LNCAP (cell line): ENCODE results near the gene PRRT2.

Source experiments
- TF ChIP-seq, protein P1 (sequence below): fragments of 450-650 bp; IDR thresholded peaks from 2 replicates; pipeline ENCODE4 v1.5.1; 2017; ENCODE audit warnings: mild to moderate bottlenecking

Gene PRRT2

DNA sequence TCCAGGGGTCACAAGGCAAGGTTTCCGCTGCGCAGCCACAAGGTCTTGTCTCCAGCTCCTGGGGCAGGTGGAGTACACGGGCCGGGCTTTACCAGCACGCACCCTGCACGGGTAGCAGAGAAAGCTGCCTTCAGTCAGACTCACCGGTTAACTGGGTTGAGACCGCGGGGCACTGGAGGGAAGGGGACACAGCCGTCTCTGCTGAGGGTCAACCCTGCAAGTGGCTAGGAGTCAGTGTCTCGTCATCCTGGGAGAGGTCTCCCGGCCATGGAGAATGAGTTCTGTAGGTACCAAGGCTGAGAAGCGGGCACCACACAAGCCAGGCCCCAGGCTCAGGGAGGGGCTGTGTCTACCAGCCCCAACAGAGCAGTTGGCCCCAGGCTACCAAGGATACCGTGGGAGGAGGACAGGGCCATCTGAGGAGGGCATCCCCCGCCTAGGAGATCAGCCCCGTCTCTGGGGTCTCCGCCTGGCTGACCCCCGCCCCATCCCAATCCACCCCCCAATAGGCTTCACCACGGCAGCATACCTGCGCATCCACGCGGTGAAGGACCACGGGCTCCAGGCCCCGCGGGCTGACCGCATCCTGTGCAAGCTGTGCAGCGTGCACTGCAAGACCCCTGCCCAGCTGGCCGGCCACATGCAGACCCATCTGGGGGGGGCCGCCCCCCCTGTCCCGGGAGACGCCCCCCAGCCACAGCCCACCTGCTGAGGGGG, 2.8 kb upstream of the PRRT2 start:
- TF ChIP-seq, protein P1, sequence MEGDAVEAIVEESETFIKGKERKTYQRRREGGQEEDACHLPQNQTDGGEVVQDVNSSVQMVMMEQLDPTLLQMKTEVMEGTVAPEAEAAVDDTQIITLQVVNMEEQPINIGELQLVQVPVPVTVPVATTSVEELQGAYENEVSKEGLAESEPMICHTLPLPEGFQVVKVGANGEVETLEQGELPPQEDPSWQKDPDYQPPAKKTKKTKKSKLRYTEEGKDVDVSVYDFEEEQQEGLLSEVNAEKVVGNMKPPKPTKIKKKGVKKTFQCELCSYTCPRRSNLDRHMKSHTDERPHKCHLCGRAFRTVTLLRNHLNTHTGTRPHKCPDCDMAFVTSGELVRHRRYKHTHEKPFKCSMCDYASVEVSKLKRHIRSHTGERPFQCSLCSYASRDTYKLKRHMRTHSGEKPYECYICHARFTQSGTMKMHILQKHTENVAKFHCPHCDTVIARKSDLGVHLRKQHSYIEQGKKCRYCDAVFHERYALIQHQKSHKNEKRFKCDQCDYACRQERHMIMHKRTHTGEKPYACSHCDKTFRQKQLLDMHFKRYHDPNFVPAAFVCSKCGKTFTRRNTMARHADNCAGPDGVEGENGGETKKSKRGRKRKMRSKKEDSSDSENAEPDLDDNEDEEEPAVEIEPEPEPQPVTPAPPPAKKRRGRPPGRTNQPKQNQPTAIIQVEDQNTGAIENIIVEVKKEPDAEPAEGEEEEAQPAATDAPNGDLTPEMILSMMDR = no peak

DNA sequence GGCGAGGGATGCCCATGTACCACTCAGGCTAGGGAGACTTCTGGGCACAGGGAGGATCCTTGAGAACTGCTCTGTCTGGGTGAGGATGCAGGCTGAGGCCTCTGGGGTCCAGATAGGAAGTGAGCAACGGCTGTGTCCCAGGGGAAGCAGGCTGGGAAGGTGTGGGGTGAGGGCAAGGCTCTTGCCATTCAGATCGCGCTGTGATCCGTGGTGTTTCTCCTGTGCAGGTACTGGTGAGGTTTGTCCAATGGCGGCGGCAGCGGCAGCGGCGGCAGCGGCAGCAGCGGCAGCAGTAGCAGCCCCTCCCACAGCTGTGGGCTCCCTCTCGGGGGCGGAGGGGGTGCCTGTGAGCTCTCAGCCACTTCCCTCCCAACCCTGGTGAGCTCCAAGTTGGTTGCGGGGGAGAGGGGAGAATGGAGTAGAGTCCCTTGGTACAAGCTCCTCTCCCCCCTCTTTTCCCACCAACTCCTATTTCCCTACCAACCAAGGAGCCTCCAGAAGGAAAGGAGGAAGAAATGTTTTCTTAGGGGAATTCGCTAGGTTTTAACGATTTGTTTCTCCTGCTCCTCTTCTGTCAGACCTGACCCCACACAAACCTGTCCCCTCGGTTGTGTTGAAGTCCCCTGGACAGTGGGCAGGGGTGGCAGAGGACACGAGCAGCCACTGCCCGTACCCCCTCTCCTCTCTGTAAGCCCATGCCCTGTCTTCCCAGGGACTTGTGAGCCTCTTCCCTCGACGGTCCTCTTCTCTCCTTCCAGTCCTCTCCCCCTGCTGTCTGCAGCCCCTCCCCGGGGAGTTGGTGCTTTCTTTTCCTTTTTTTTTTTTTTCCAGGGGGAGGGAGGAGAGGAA, 1.9 kb upstream of the PRRT2 start:
- TF ChIP-seq, protein P1 = no peak

DNA sequence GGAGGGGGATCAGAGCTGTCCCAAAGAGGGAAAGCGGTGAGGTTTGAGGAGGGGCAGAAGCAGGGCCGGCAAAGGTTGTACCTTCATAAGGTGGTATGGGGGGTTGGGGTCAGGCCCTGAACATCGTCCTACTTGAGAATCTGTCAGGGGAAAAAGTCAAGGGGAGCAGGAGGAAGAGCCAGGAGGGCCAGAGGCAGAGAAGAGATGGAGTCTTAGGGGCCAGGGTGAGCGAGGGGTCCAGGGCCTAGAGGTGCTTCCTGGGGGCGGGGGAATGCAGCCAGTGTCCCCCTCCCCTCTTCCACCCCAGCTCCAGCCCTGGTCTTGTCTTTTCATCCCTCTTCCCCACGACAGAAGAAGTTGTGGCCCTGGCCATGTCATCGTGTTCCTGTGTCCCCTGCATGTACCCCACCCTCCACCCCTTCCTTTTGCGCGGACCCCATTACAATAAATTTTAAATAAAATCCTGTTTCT, 1.3 kb upstream of the PRRT2 start:
- TF ChIP-seq, protein P1 = no peak

DNA sequence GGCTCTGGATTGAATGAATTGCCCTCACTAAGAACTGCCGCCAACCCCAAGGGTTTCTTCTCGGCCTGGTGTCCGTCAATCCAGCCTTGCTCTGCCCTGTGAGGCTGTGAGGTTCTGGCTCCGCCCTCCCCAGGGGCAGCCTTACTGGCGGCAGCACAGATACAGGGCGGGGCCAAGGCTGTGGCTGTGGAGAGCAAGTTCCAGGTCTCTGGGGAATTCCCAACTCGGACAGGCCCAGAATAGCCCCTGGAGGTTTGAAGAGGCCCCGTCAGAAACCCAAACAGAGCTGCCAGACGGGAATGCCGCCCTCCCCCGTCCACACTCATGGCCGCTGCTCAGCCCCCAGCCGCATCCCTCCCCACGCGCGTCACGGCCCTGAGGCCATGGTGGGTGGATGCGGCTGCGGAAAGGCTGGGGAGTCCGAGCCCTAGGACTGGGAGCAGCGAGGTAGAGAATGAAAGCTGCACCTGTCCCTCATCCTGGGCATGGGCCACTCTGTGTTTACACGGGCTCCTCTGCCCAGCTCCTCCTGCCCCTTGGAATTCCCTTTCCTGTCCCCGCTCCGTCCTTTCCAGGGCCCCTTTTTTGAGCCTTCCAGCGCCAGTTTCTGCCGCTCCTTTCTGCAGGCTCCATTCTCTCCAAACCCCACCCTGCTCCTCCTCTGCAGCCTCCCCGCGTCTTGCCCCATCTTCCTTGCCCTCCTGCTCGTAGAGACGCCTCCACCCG, 660 bp upstream of the PRRT2 start:
- TF ChIP-seq, protein P1 = no peak

DNA sequence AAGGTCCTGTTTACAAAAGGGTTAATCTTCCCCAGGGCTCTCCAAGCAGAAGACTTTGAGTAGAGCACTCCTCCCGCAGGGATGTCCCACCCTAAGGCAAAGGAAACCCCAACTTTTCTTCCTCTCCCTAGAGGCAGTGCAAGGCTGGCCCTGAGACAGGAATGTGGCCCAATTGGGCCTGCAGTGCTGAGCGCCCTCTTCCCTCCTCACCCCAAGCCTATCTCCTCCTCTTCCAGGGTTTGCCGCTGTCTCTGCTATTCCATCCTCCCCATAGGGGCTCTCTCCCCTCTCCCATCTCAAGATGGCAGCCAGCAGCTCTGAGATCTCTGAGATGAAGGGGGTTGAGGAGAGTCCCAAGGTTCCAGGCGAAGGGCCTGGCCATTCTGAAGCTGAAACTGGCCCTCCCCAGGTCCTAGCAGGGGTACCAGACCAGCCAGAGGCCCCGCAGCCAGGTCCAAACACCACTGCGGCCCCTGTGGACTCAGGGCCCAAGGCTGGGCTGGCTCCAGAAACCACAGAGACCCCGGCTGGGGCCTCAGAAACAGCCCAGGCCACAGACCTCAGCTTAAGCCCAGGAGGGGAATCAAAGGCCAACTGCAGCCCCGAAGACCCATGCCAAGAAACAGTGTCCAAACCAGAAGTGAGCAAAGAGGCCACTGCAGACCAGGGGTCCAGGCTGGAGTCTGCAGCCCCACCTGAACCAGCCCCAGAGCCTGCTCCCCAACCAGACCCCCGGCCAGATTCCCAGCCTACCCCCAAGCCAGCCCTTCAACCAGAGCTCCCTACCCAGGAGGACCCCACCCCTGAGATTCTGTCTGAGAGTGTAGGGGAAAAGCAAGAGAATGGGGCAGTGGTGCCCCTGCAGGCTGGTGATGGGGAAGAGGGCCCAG, 1.0 kb downstream of the PRRT2 start:
- TF ChIP-seq, protein P1 = no peak

DNA sequence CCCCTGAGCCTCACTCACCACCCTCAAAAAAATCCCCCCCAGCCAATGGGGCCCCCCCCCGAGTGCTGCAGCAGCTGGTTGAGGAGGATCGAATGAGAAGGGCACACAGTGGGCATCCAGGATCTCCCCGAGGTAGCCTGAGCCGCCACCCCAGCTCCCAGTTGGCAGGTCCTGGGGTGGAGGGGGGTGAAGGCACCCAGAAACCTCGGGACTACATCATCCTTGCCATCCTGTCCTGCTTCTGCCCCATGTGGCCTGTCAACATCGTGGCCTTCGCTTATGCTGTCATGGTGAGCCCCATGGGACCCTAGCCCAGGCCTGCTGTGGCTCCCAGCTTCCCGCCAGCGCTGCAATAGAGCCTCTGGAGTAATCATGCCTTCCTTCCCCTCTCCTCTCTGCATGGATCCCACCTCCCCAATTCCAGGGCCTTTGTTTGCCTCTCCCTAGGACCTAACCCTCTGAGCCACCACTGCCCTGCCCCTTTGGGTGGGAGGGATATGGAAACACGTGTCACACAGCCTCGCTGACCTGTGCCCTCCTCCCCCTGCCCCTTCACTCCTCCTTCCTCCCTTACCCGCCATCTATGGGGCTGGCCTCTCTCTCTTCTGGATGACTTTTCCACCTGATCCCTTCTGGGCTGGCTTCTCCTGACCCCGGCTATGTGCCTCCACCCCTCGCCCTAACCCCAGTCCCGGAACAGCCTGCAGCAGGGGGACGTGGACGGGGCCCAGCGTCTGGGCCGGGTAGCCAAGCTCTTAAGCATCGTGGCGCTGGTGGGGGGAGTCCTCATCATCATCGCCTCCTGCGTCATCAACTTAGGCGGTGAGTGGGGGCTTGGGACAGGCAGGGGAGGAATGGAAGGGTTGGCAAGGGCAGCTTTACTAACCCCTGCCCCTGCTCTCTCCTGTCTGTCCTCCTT, 1.9 kb downstream of the PRRT2 start:
- TF ChIP-seq, protein P1 = no peak
